Nephron (organoid): ENCODE measurements around the gene FOXP2.

Experiments used
- H3K27ac Mint-ChIP-seq, 3 experiments: 2 replicates each; pipeline ENCODE4 v1.8.0; 2020; ENCODE audit warnings: mixed read lengths in 3 of 3, mild to moderate bottlenecking in 2 of 3, moderate library complexity in 1 of 3
- H3K27me3 Mint-ChIP-seq: 2 replicates; pipeline ENCODE4 v1.8.0; 2021; ENCODE audit warnings: low read depth, mild to moderate bottlenecking, moderate library complexity, mixed read lengths
- H3K36me3 Mint-ChIP-seq: 2 replicates; pipeline ENCODE4 v1.8.0; 2020; ENCODE audit warnings: low read depth, mixed read lengths
- H3K4me1 Mint-ChIP-seq: 2 replicates; pipeline ENCODE4 v1.8.0; 2020; ENCODE audit warnings: mixed read lengths
- H3K4me3 Mint-ChIP-seq, 3 experiments: 2 replicates each; pipeline ENCODE4 v1.8.0; 2020; ENCODE audit warnings: mild to moderate bottlenecking in 3 of 3, mixed read lengths in 3 of 3, moderate library complexity in 2 of 3
- H3K9me3 Mint-ChIP-seq: 2 replicates; pipeline ENCODE4 v1.8.0; 2020; ENCODE audit warnings: mixed read lengths
- CTCF ChIP-seq, 3 experiments: fragments of 200-600 bp; sonication (generic); IDR thresholded peaks; one replicate each; pipeline ENCODE4 v1.5.0; 2021; ENCODE audit warnings: antibody characterized with exemption in 3 of 3; ENCODE audit not compliant: unreplicated experiment in 3 of 3

The FOXP2 gene

GRCh38 chr7:114631249-114631822 lies 216.7 kb downstream of the FOXP2 start:
- no peak overlapping the region for H3K27ac Mint-ChIP-seq

GRCh38 chr7:114639451-114639850 lies 224.8 kb downstream of the FOXP2 start:
- no peak for TF ChIP-seq CTCF (IDR thresholded peaks at IDR 0.05; ENCODE audit: unreplicated experiment in 3 of 3)
- H3K27ac Mint-ChIP-seq = peak overlapping the region in 2 of 3 experiments; percentile 7 to 44
- no peak overlapping the region for H3K4me3 Mint-ChIP-seq
- H3K4me1 Mint-ChIP-seq = no peaks in the 10 kb centered on the region
- no peaks in the 10 kb centered on the region for H3K9me3 Mint-ChIP-seq
- H3K36me3 Mint-ChIP-seq = peaks cover 14% of the 10 kb centered on the region
- H3K27me3 Mint-ChIP-seq = no peaks in the 10 kb centered on the region

More at GRCh38 chr7:114631249-114631822, 216.7 kb downstream of the FOXP2 start:
- Mint-ChIP-seq H3K27me3 (no peaks in the 10 kb centered on the region), H3K36me3 (peaks cover 16% of the 10 kb centered on the region), H3K9me3 (no peaks in the 10 kb centered on the region), H3K4me1 (peaks cover 4% of the 10 kb centered on the region), H3K4me3 (no peak overlapping the region)
- TF ChIP-seq CTCF (IDR thresholded peaks at IDR 0.05; ENCODE audit: unreplicated experiment in 3 of 3) = no peak

GRCh38 chr7:114644455-114644854 lies 229.8 kb downstream of the FOXP2 start:
- no peak overlapping the region for H3K27ac Mint-ChIP-seq
- no peak for TF ChIP-seq CTCF (IDR thresholded peaks at IDR 0.05; ENCODE audit: unreplicated experiment in 3 of 3)
- H3K9me3 Mint-ChIP-seq = no peaks in the 10 kb centered on the region
- H3K4me1 Mint-ChIP-seq = no peaks in the 10 kb centered on the region
- peaks cover 6% of the 10 kb centered on the region for H3K36me3 Mint-ChIP-seq
- no peak overlapping the region for H3K4me3 Mint-ChIP-seq
- no peaks in the 10 kb centered on the region for H3K27me3 Mint-ChIP-seq

- no peaks in the 10 kb centered on the region for H3K4me1 Mint-ChIP-seq
- no peaks in the 10 kb centered on the region for H3K27me3 Mint-ChIP-seq
- H3K27ac Mint-ChIP-seq = peak overlapping the region in 1 of 3 experiments; percentile 30
- no peak for TF ChIP-seq CTCF (IDR thresholded peaks at IDR 0.05; ENCODE audit: unreplicated experiment in 3 of 3)
- no peaks in the 10 kb centered on the region for H3K9me3 Mint-ChIP-seq
- peaks cover 3% of the 10 kb centered on the region for H3K36me3 Mint-ChIP-seq
- H3K4me3 Mint-ChIP-seq = no peak overlapping the region
Observed at GRCh38 chr7:114645451-114645850, 230.8 kb downstream of the FOXP2 start.

GRCh38 chr7:114647518-114647917 lies 232.9 kb downstream of the FOXP2 start:
- H3K4me1 Mint-ChIP-seq = no peaks in the 10 kb centered on the region
- H3K27ac Mint-ChIP-seq = no peak overlapping the region
- H3K9me3 Mint-ChIP-seq = no peaks in the 10 kb centered on the region
- peaks cover 3% of the 10 kb centered on the region for H3K36me3 Mint-ChIP-seq
- TF ChIP-seq CTCF (IDR thresholded peaks at IDR 0.05; ENCODE audit: unreplicated experiment in 3 of 3) = no peak
- H3K27me3 Mint-ChIP-seq = peaks cover 7% of the 10 kb centered on the region
- no peak overlapping the region for H3K4me3 Mint-ChIP-seq

GRCh38 chr7:114648117-114648516 lies 233.5 kb downstream of the FOXP2 start:
- Mint-ChIP-seq H3K4me1 (peaks cover 1% of the 10 kb centered on the region), H3K4me3 (no peak overlapping the region), H3K27me3 (peaks cover 7% of the 10 kb centered on the region), H3K9me3 (no peaks in the 10 kb centered on the region), H3K36me3 (peaks cover 3% of the 10 kb centered on the region), H3K27ac (no peak overlapping the region)
- no peak for TF ChIP-seq CTCF (IDR thresholded peaks at IDR 0.05; ENCODE audit: unreplicated experiment in 3 of 3)
